PC-3 (cell line): ENCODE data around the gene SLC25A34. TPM values are rescaled to one million over a fixed set of nuclear protein-coding genes. Genes with fewer than 3 reads are reported as not detected.

Source experiments
- ATAC-seq: fragments of 200-7000 bp; cut with Tn5 transposase; 2 replicates; pipeline ENCODE4 v1.9.1; 2020; ENCODE audit warnings: mild to moderate bottlenecking, moderate library complexity
- BruUV-seq: library from RNA; stranded (reverse); fragments of 400-500 nt; replicated peaks from 2 replicates; lab custom pipeline; 2021; lab: Mats Ljungman, UMichigan
- CTCF ChIA-PET: fragments of 300-600 bp; sonication (Branson Sonifier 250); formaldehyde crosslinking; loops from one replicate; lab custom pipeline; 2022; ENCODE audit warnings: antibody characterized with exemption; lab: Charles Lee
- POLR2A ChIA-PET: fragments of 300-600 bp; sonication (Branson Sonifier 250); formaldehyde crosslinking; loops from one replicate; lab custom pipeline; 2022; ENCODE audit warnings: antibody characterized with exemption; ENCODE audit not compliant: unreplicated experiment; lab: Charles Lee
- DNase-seq: peaks from one replicate; pipeline ENCODE4 v3.0.0-alpha.2; 2015
- H2AFZ ChIP-seq: fragments of 300-600 bp; sonication (generic); 2 replicates; pipeline ENCODE4 v1.6.0; 2016; ENCODE audit warnings: antibody characterized with exemption, low read length
- H3F3A ChIP-seq: fragments of 300-600 bp; sonication (generic); one replicate; pipeline ENCODE4 v1.6.0; 2017; ENCODE audit warnings: antibody characterized with exemption, low read length, control low read depth, mild to moderate bottlenecking; ENCODE audit not compliant: unreplicated experiment
- H3K27ac ChIP-seq: fragments of 300-600 bp; sonication (generic); 2 replicates; pipeline ENCODE4 v1.5.1; 2016; ENCODE audit warnings: mild to moderate bottlenecking, low read length
- H3K27me3 ChIP-seq: fragments of 300-600 bp; sonication (generic); 2 replicates; pipeline ENCODE4 v1.6.1; 2016; ENCODE audit warnings: low read length, mixed read lengths
- H3K36me3 ChIP-seq: fragments of 300-600 bp; sonication (generic); 2 replicates; pipeline ENCODE4 v1.6.1; 2016; ENCODE audit warnings: low read depth, mixed run types, low read length, mixed read lengths
- H3K4me1 ChIP-seq: fragments of 300-600 bp; sonication (generic); 2 replicates; pipeline ENCODE4 v1.5.1; 2016; ENCODE audit warnings: low read length; ENCODE audit not compliant: insufficient read depth
- H3K4me2 ChIP-seq: fragments of 300-600 bp; sonication (generic); 2 replicates; pipeline ENCODE4 v1.6.0; 2016; ENCODE audit warnings: low read length
- H3K4me3 ChIP-seq: fragments of 300-600 bp; sonication (generic); 2 replicates; pipeline ENCODE4 v1.5.1; 2016; ENCODE audit warnings: mild to moderate bottlenecking, low read length, mixed read lengths
- H3K79me2 ChIP-seq: fragments of 300-600 bp; sonication (generic); 2 replicates; pipeline ENCODE4 v1.6.1; 2017; ENCODE audit warnings: low read length, mixed read lengths
- H3K9ac ChIP-seq: fragments of 300-600 bp; sonication (generic); 2 replicates; pipeline ENCODE4 v1.6.0; 2016; ENCODE audit warnings: mild to moderate bottlenecking, low read length
- H3K9me2 ChIP-seq: fragments of 300-600 bp; sonication (generic); replicated peaks from 2 replicates; pipeline ENCODE4 v1.6.1; 2016; ENCODE audit warnings: mixed run types, low read length, mixed read lengths
- H3K9me3 ChIP-seq: fragments of 300-600 bp; sonication (generic); 2 replicates; pipeline ENCODE4 v1.6.1; 2016; ENCODE audit warnings: low read length, mixed read lengths
- H4K20me1 ChIP-seq: fragments of 300-600 bp; sonication (generic); 2 replicates; pipeline ENCODE4 v1.6.1; 2016; ENCODE audit warnings: low read length, mixed read lengths
- EZH2 ChIP-seq: fragments of 300-600 bp; sonication (generic); IDR thresholded peaks from one replicate; pipeline ENCODE4 v1.6.1; 2017; ENCODE audit warnings: antibody characterized with exemption, mild to moderate bottlenecking, low read length; ENCODE audit not compliant: unreplicated experiment
- EZH2phosphoT487 ChIP-seq: fragments of 300-600 bp; sonication (generic); IDR thresholded peaks from 2 replicates; pipeline ENCODE4 v1.6.1; 2018; ENCODE audit warnings: mild to moderate bottlenecking, antibody characterized with exemption, low read length, borderline replicate concordance
- intact Hi-C: fragments of 100-400 bp; cut with micrococcal nuclease; formaldehyde crosslinking; loops from 2 replicates; pipeline ENCODE4 v1.9.0; 2023
- total RNA-seq: library from RNA; depleted of rRNA; stranded (reverse); fragments of >200 nt; gene quantifications from 2 replicates; pipeline ENCODE4 v1.2.3, GENCODE V29; 2014
- TF ChIP-seq, protein P1 (sequence below): fragments of 300-600 bp; sonication (generic); conservative IDR thresholded peaks from 2 replicates; pipeline ENCODE4 v1.5.1; 2017; ENCODE audit warnings: antibody characterized with exemption, low read depth, mild to moderate bottlenecking, low read length

The SLC25A34 gene
- total RNA-seq, 1 experiment from 2014 or later: 0.44 TPM

DNA sequence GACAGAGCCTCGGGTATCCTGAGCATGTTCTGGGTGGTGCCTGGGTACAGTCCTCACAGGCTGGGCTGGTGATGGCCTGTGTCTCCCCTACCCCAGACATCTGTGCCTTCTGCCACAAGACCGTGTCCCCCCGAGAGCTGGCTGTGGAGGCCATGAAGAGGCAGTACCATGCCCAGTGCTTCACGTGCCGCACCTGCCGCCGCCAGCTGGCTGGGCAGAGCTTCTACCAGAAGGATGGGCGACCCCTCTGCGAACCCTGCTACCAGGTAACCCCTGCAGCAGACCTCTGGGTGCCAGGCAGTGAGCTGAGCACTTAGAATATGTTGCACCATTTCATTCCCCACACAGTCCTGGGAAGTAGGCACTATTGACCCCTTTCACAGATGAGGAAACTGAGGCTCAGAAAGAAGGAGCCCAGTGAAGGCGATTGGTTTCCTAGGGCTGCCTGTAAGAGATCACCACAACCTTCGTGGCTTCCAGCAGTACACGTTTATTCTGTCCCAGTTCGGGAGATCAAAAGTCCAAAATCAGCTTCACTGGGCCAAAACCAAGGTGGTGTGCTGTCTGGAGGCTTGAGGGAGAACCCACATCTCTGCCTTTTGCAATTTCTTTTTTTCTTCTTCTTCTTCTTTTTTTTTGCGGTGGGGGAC, 34.4 kb downstream of the SLC25A34 start:
- no peak overlapping the region for H3K27ac ChIP-seq
- H4K20me1 ChIP-seq: no peaks in the 10 kb centered on the region
- TF ChIP-seq EZH2phosphoT487 (no peak), EZH2 (no peak)
- TF ChIP-seq, protein P1, sequence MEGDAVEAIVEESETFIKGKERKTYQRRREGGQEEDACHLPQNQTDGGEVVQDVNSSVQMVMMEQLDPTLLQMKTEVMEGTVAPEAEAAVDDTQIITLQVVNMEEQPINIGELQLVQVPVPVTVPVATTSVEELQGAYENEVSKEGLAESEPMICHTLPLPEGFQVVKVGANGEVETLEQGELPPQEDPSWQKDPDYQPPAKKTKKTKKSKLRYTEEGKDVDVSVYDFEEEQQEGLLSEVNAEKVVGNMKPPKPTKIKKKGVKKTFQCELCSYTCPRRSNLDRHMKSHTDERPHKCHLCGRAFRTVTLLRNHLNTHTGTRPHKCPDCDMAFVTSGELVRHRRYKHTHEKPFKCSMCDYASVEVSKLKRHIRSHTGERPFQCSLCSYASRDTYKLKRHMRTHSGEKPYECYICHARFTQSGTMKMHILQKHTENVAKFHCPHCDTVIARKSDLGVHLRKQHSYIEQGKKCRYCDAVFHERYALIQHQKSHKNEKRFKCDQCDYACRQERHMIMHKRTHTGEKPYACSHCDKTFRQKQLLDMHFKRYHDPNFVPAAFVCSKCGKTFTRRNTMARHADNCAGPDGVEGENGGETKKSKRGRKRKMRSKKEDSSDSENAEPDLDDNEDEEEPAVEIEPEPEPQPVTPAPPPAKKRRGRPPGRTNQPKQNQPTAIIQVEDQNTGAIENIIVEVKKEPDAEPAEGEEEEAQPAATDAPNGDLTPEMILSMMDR: no peak
- POLR2A ChIA-PET: no interaction called here
- no peak overlapping the region for H3K4me2 ChIP-seq
- H3K4me3 ChIP-seq: no peak overlapping the region
- DNase-seq (no peak), ATAC-seq (no peak)
- H3K36me3 ChIP-seq: peaks cover 40% of the 10 kb centered on the region
- no peaks in the 10 kb centered on the region for H3F3A ChIP-seq
- no peak overlapping the region for H2AFZ ChIP-seq
- H3K9me2 ChIP-seq: no peaks in the 10 kb centered on the region
- BruUV-seq: no TSS peak
- intact Hi-C loops: no loop called here
- H3K27me3 ChIP-seq: no peaks in the 10 kb centered on the region
- no peaks in the 10 kb centered on the region for H3K79me2 ChIP-seq
- CTCF ChIA-PET: no interaction called here
- no peak overlapping the region for H3K9ac ChIP-seq
- H3K4me1 ChIP-seq: peaks cover 9% of the 10 kb centered on the region
- H3K9me3 ChIP-seq: no peaks in the 10 kb centered on the region

DNA sequence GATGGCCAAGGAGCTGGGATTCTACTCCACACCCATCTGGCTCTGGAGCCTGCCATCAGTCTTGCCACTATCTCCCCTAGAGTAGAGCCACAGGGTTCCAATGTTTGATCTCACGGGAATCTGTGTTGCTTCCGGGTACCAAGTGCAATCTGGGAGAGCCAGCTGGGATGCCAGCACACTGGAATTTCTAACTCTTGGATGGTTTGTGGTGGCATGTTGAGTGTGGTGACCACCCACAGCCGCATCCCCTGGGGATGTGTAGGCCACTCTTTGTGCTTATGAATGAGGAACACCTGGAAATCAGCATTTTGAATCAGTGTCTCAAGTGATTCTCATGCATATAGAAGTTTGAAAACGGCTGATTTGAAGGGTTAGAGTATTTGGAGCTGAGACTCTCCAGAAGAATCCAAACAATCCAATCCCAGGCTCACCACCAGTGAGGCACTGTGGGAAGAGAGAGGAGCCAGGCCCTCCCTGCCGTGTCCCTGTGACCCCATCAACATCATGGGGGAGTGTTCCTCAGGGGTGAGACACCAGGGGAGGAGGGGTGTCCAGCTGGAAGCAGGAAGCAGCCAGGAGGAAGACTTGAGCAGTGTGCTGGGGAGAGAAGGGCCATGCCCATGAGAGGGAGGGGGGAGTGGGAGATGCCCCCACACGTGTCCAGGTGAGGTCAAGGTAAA, 35.9 kb downstream of the SLC25A34 start:
- POLR2A ChIA-PET: no interaction called here
- DNase-seq (no peak), ATAC-seq (no peak)
- Histone ChIP-seq H3K79me2 (no peaks in the 10 kb centered on the region), H3K9me3 (no peaks in the 10 kb centered on the region), H3F3A (no peaks in the 10 kb centered on the region), H3K36me3 (peaks cover 50% of the 10 kb centered on the region), H4K20me1 (no peaks in the 10 kb centered on the region), H3K27ac (no peak overlapping the region), H3K9ac (no peak overlapping the region), H3K27me3 (no peaks in the 10 kb centered on the region), H3K9me2 (no peaks in the 10 kb centered on the region), H2AFZ (no peak overlapping the region), H3K4me1 (no peaks in the 10 kb centered on the region), H3K4me2 (no peak overlapping the region), H3K4me3 (no peak overlapping the region)
- CTCF ChIA-PET: no interaction called here
- intact Hi-C loops: no loop called here
- no TSS peak for BruUV-seq
- TF ChIP-seq EZH2phosphoT487 (no peak), EZH2 (no peak)
- TF ChIP-seq, protein P1: no peak

DNA sequence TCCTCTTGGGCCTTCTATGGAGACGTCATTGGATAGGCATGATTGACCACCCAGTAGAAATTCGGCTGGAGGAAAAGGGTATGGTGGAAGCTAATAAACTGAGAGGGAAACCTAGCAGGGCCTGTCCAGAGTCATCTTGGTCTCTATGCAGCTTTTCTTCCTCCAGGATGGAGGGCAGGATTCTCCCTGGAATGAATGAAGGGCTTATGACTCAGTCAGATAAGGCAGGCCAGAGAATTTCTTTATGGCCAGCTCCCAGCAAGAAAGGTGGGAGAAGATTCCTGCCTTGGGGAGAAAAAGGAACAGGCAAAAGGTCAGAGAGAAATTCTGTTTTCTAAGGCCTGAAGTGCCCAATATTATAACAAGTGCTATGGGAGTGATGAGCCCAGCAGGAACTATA, 39.6 kb downstream of the SLC25A34 start:
- H3K4me1 ChIP-seq: peaks cover 7% of the 10 kb centered on the region
- no peak for ATAC-seq
- peaks cover 36% of the 10 kb centered on the region for H3K36me3 ChIP-seq
- no peak for DNase-seq
- H3K79me2 ChIP-seq: no peaks in the 10 kb centered on the region
- H3K9ac ChIP-seq: no peak overlapping the region
- ChIA-PET CTCF (no interaction called here), POLR2A (no interaction called here)
- TF ChIP-seq EZH2phosphoT487: no peak
- no peak for TF ChIP-seq EZH2
- TF ChIP-seq, protein P1: no peak
- no peak overlapping the region for H3K4me2 ChIP-seq
- no peaks in the 10 kb centered on the region for H4K20me1 ChIP-seq
- H3F3A ChIP-seq: no peaks in the 10 kb centered on the region
- no peak overlapping the region for H3K27ac ChIP-seq
- H3K27me3 ChIP-seq: no peaks in the 10 kb centered on the region
- H3K9me2 ChIP-seq: no peaks in the 10 kb centered on the region
- no peak overlapping the region for H3K4me3 ChIP-seq
- intact Hi-C loops: no loop called here
- H3K9me3 ChIP-seq: no peaks in the 10 kb centered on the region
- BruUV-seq: no TSS peak
- H2AFZ ChIP-seq: no peak overlapping the region
